HFFc6 (cell line): ENCODE data around the gene MEF2A. TPM values are rescaled to one million over a fixed set of nuclear protein-coding genes. Genes with fewer than 3 reads are reported as not detected.

Source experiments
- DNase-seq: peaks from one replicate; pipeline ENCODE4 v3.0.0-alpha.2; 2018
- H3K27ac Mint-ChIP-seq: 2 replicates; pipeline ENCODE4 v1.8.0; 2020; ENCODE audit warnings: mild to moderate bottlenecking, mixed read lengths
- H3K27me3 Mint-ChIP-seq: 2 replicates; pipeline ENCODE4 v1.8.0; 2021; ENCODE audit warnings: mild to moderate bottlenecking, moderate library complexity, mixed read lengths; ENCODE audit not compliant: insufficient read depth
- H3K36me3 Mint-ChIP-seq: 2 replicates; pipeline ENCODE4 v1.8.0; 2021; ENCODE audit warnings: low read depth, mixed read lengths
- H3K4me1 Mint-ChIP-seq: 2 replicates; pipeline ENCODE4 v1.8.0; 2020; ENCODE audit warnings: low read depth, mixed read lengths
- H3K4me3 Mint-ChIP-seq: 2 replicates; pipeline ENCODE4 v1.8.0; 2020; ENCODE audit warnings: mild to moderate bottlenecking, moderate library complexity, mixed read lengths
- H3K9me3 Mint-ChIP-seq: 2 replicates; pipeline ENCODE4 v1.8.0; 2020; ENCODE audit warnings: mild to moderate bottlenecking, mixed read lengths
- CTCF ChIP-seq: fragments of 200-600 bp; sonication (generic); IDR thresholded peaks from 2 replicates; pipeline ENCODE4 v1.5.0; 2021; ENCODE audit warnings: antibody characterized with exemption, mild to moderate bottlenecking
- total RNA-seq, 6 experiments: library from RNA; stranded (reverse); fragmentation: NEBNext Ultra II Directional; extraction: Animal tissue kit (Norgen Biotek cat#: 25700); gene quantifications; 2 replicates in 1 of 6; 3 replicates in 5 of 6; pipeline ENCODE4 v1.2.3, GENCODE V29; 2021

Gene MEF2A
- total RNA-seq, 6 experiments from 2014 or later, result 22.8 to 25.8 (median 24.0) TPM

DNA sequence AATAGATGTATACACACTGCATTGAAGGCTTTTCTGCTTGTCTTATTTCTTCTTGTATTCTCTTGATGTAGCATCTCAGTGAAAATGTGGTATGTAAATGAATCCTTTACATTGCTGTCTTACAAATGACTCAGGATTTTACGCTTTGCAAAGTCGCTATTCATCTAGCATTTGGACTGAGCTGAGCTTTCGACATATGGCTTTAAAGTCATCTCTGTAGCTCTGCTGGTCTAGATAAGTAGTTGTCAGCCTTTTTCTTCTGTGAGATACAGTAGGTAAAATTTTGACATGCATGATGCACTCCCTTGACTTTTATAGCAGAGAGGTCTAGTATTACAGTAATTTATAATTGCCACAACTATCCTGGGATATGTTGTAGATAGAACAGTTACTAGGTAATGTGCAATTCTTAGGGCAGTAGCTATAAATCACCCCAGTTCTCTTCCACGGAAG lies 16.8 kb downstream of the MEF2A start:
- no peak for TF ChIP-seq CTCF
- no peak overlapping the region for H3K4me3 Mint-ChIP-seq
- peaks cover 41% of the 10 kb centered on the region for H3K4me1 Mint-ChIP-seq
- H3K36me3 Mint-ChIP-seq, result peaks cover 30% of the 10 kb centered on the region
- H3K27ac Mint-ChIP-seq, result no peak overlapping the region
- peaks cover 15% of the 10 kb centered on the region for H3K9me3 Mint-ChIP-seq
- no peaks in the 10 kb centered on the region; the same call in 1 of the 2 replicates for H3K27me3 Mint-ChIP-seq
- no peak for DNase-seq

GRCh38 chr15:99584081-99584600 lies 18.4 kb downstream of the MEF2A start:
- Mint-ChIP-seq H3K27ac (no peak overlapping the region), H3K36me3 (peaks cover 34% of the 10 kb centered on the region), H3K27me3 (peaks cover 2% of the 10 kb centered on the region), H3K4me3 (no peak overlapping the region), H3K9me3 (peaks cover 15% of the 10 kb centered on the region), H3K4me1 (peaks cover 25% of the 10 kb centered on the region)
- DNase-seq, result no peak
- no peak for TF ChIP-seq CTCF

- DNase-seq, result no peak
- Mint-ChIP-seq H3K36me3 (peaks cover 34% of the 10 kb centered on the region), H3K27ac (no peak overlapping the region), H3K4me1 (peaks cover 11% of the 10 kb centered on the region; the same call in 1 of the 2 replicates), H3K4me3 (no peak overlapping the region), H3K27me3 (peaks cover 2% of the 10 kb centered on the region), H3K9me3 (peaks cover 15% of the 10 kb centered on the region)
- TF ChIP-seq CTCF, result no peak
Measured at GRCh38 chr15:99586121-99586520, 20.3 kb downstream of the MEF2A start.

GRCh38 chr15:99589801-99590200 lies 24.0 kb downstream of the MEF2A start:
- peaks cover 16% of the 10 kb centered on the region for H3K4me1 Mint-ChIP-seq
- H3K9me3 Mint-ChIP-seq, result peaks cover 11% of the 10 kb centered on the region
- TF ChIP-seq CTCF, result no peak
- H3K4me3 Mint-ChIP-seq, result no peak overlapping the region
- peaks cover 2% of the 10 kb centered on the region; the same call in 1 of the 2 replicates for H3K27me3 Mint-ChIP-seq
- no peak for DNase-seq
- peaks cover 39% of the 10 kb centered on the region for H3K36me3 Mint-ChIP-seq
- H3K27ac Mint-ChIP-seq, result no peak overlapping the region

DNA sequence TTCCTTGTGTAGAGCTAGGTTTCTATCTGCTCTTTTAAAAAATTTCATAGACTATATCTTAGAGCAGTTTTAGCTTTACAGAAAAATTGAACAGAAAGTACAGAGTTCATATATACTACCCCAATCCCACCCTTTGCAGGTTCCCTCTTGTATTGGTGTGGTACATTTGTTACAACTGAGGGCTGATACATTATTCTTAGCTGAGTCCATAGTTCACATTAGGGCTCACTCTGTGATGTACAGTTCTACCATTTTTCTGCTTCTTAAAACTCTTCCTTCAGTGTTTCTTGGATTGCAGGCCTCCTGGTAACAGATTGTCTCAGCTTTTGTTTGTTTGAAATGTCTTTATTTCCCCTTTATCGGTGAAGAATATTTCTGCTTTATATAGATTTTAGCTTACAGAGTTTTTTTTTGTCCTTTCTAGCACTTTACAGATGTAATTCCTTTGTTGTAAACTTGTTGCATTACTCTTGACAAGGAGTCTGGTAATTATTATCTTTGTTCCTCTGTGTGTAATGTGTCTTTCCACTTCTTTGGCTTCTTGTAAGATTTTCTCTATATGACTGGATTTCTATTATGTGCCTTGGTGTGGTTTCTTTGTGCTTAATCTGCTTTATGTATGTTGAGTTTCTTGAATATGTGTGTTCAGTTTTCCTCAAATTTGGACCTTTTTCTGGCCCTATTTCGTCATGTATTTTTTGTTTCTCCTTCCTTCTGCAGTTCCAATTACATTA lies 25.3 kb downstream of the MEF2A start:
- Mint-ChIP-seq H3K4me3 (no peak overlapping the region), H3K4me1 (peaks cover 16% of the 10 kb centered on the region)
- no peak for TF ChIP-seq CTCF

More for the DNA sequence above, 25.3 kb downstream of the MEF2A start:
- no peak for DNase-seq
- H3K36me3 Mint-ChIP-seq, result peaks cover 30% of the 10 kb centered on the region
- H3K27ac Mint-ChIP-seq, result no peak overlapping the region
- H3K27me3 Mint-ChIP-seq, result peaks cover 2% of the 10 kb centered on the region; the same call in 1 of the 2 replicates
- peaks cover 7% of the 10 kb centered on the region for H3K9me3 Mint-ChIP-seq
